Activated naive CD8-positive, alpha-beta T cell treated with anti-CD3 and anti-CD28 coated beads, Interleukin-2, amount 50 U/mL, for 24 hours (primary cell): ENCODE measurements around the gene PSMG3.
"Not testable (repeated sequence)": the region's sequence is repeated elsewhere in the genome, so short reads cannot be mapped to it uniquely, and the experiment has no call there.

Source experiments
- ATAC-seq: fragments of 150-1000 bp; cut with Tn5 transposase; one replicate; pipeline ENCODE4 v1.10.0; 2021
- DNase-seq: peaks from one replicate; pipeline ENCODE4 v3.0.0; 2021
- H3K27ac Mint-ChIP-seq: one replicate; pipeline ENCODE4 v1.8.0; 2021; ENCODE audit warnings: mild to moderate bottlenecking, mixed read lengths
- H3K27me3 Mint-ChIP-seq: one replicate; pipeline ENCODE4 v1.8.0; 2021; ENCODE audit warnings: mixed read lengths
- H3K36me3 Mint-ChIP-seq: one replicate; pipeline ENCODE4 v1.8.0; 2021; ENCODE audit warnings: low read depth, mixed read lengths
- H3K4me1 Mint-ChIP-seq: one replicate; pipeline ENCODE4 v1.8.0; 2021; ENCODE audit warnings: mixed read lengths
- H3K4me3 Mint-ChIP-seq: one replicate; pipeline ENCODE4 v1.8.0; 2021; ENCODE audit warnings: mild to moderate bottlenecking, moderate library complexity, mixed read lengths
- H3K9me3 Mint-ChIP-seq: one replicate; pipeline ENCODE4 v1.8.0; 2021; ENCODE audit warnings: mixed read lengths

The PSMG3 gene

DNA sequence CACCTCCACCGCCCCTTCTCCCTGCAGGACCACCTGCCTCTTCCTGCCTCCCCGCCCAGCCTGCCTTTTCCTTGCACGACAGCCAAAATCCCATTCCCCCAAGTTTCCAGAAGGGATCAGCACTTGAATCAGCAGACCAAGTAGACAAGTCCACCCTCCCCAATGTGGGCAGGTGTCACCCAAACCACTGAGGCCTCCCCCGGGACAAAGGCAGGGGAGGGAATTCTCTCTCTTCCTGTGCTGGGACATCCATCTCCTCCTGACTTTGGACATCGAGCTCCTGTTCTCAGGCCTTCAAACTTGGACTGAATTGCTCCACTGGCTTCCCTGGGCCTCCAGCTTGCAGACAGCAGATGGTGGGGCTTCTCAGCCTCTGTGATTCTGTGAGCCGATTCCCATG is 21.6 kb upstream of the PSMG3 start:
- H3K27me3 Mint-ChIP-seq, result peaks cover 28% of the 10 kb centered on the region
- H3K4me1 Mint-ChIP-seq, result peaks cover 24% of the 10 kb centered on the region
- DNase-seq (no peak), ATAC-seq (no peak)
- H3K4me3 Mint-ChIP-seq, result no peak overlapping the region
- no peaks in the 10 kb centered on the region for H3K9me3 Mint-ChIP-seq
- peaks cover 3% of the 10 kb centered on the region for H3K36me3 Mint-ChIP-seq
- H3K27ac Mint-ChIP-seq, result no peak overlapping the region

- H3K4me3 Mint-ChIP-seq, result no peak overlapping the region
- no peaks in the 10 kb centered on the region for H3K9me3 Mint-ChIP-seq
- no peak overlapping the region for H3K27ac Mint-ChIP-seq
- H3K4me1 Mint-ChIP-seq, result peaks cover 24% of the 10 kb centered on the region
- ATAC-seq, result no peak
- H3K36me3 Mint-ChIP-seq, result peaks cover 3% of the 10 kb centered on the region
- no peak for DNase-seq
- peaks cover 28% of the 10 kb centered on the region for H3K27me3 Mint-ChIP-seq
Measured at GRCh38 chr7:1590887-1591286, 21.1 kb upstream of the PSMG3 start.

GRCh38 chr7:1590476-1590875 is 20.6 kb upstream of the PSMG3 start:
- Mint-ChIP-seq H3K27ac (no peak overlapping the region), H3K4me3 (no peak overlapping the region), H3K36me3 (peaks cover 3% of the 10 kb centered on the region), H3K9me3 (no peaks in the 10 kb centered on the region), H3K4me1 (peaks cover 24% of the 10 kb centered on the region), H3K27me3 (peaks cover 28% of the 10 kb centered on the region)
- no peak for DNase-seq
- ATAC-seq, result no peak

- no peak for DNase-seq
- no peak for ATAC-seq
- peaks cover 3% of the 10 kb centered on the region for H3K36me3 Mint-ChIP-seq
- no peak overlapping the region for H3K27ac Mint-ChIP-seq
- H3K9me3 Mint-ChIP-seq, result no peaks in the 10 kb centered on the region
- no peak overlapping the region for H3K4me3 Mint-ChIP-seq
- H3K4me1 Mint-ChIP-seq, result peaks cover 24% of the 10 kb centered on the region
- H3K27me3 Mint-ChIP-seq, result peaks cover 21% of the 10 kb centered on the region
Measured at GRCh38 chr7:1588978-1589377, 19.1 kb upstream of the PSMG3 start.

GRCh38 chr7:1587738-1588137 is 17.9 kb upstream of the PSMG3 start:
- no peak for ATAC-seq
- H3K4me1 Mint-ChIP-seq, result peaks cover 22% of the 10 kb centered on the region

DNA sequence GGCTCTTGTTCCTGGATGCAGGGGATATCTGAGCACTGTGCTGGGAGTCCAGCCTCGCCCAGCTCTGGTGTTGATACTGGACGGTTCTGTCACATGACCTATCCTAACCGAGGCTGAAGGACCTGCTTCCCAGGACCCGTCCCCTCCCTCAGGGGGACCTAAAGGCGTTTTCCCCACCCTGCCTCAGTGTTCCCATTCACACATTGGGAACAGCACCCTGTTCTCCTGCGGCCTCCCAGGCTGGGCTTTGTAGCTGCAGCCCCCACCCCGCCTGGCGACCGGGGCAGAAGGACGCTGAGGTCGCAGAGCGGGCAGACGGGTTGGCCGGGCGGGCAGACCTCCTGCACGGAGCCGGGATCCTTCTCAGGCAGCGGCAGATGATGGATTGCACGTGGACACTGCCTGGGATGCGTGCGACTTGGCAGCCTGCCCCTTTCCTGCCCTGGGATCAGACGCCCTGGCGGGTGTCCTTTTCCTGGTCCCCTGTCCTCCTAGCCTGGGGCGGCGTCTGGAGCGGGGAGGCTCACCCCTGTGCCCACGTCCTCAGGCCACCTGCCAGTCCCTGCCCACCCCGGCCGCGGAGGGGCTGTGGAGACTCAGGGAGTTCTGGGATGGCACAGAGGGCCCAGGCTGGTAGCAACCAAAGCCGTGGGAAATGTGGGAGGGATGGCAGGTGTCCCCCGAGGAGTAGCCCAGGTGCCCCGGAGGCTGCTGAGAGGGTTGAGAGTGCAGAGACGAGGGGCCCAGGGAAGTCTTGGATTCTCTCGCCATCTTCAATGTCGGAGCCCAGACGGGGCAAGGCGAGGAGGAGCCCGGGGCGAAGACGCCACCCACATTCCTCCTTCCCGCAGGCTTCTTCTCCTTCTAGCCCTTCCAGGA is 17.2 kb upstream of the PSMG3 start:
- DNase-seq (no peak), ATAC-seq (no peak)
- Mint-ChIP-seq H3K27me3 (peaks cover 18% of the 10 kb centered on the region), H3K27ac (no peak overlapping the region), H3K36me3 (peaks cover 3% of the 10 kb centered on the region), H3K4me3 (no peak overlapping the region), H3K4me1 (peaks cover 16% of the 10 kb centered on the region), H3K9me3 (no peaks in the 10 kb centered on the region)

More at GRCh38 chr7:1587738-1588137, 17.9 kb upstream of the PSMG3 start:
- Mint-ChIP-seq H3K27ac (no peak overlapping the region), H3K4me3 (no peak overlapping the region), H3K27me3 (peaks cover 20% of the 10 kb centered on the region), H3K9me3 (no peaks in the 10 kb centered on the region), H3K36me3 (peaks cover 3% of the 10 kb centered on the region)
- no peak for DNase-seq

- Mint-ChIP-seq H3K27me3 (peaks cover 13% of the 10 kb centered on the region), H3K36me3 (peaks cover 3% of the 10 kb centered on the region), H3K4me1 (peaks cover 9% of the 10 kb centered on the region), H3K4me3 (no peak overlapping the region), H3K9me3 (no peaks in the 10 kb centered on the region), H3K27ac (no peak overlapping the region)
- DNase-seq (no peak), ATAC-seq (no peak)
Measured at GRCh38 chr7:1586126-1586826, 16.4 kb upstream of the PSMG3 start.

GRCh38 chr7:1585142-1585981 is 15.5 kb upstream of the PSMG3 start:
- Mint-ChIP-seq H3K27me3 (peaks cover 5% of the 10 kb centered on the region), H3K27ac (no peak overlapping the region), H3K9me3 (no peaks in the 10 kb centered on the region), H3K4me1 (peaks cover 1% of the 10 kb centered on the region), H3K36me3 (peaks cover 3% of the 10 kb centered on the region), H3K4me3 (no peak overlapping the region)
- ATAC-seq, result no peak
- no peak for DNase-seq

DNA sequence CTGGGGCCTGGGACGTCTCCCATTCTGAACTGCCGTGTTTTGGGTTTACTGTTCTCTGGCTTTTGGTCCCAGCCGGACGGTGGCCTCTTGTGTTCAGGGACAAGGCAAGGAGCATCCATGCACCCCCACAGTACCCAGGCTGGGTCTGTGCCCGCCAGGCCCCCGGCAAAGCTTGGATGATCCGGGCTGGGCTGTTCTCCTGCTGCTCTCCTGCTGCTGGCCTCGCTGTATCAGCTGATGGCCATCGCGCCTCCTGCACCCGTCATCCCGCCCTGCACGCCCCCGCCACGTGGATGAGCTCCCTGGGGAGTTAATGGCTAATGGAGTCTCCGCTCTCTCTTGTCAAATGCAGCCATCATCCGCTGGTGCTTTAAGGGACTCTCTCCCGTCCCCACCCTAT is 14.9 kb upstream of the PSMG3 start:
- H3K27me3 Mint-ChIP-seq, result peaks cover 3% of the 10 kb centered on the region
- DNase-seq (no peak), ATAC-seq (no peak)
- peaks cover 5% of the 10 kb centered on the region for H3K4me1 Mint-ChIP-seq
- H3K27ac Mint-ChIP-seq, result no peak overlapping the region
- H3K4me3 Mint-ChIP-seq, result no peak overlapping the region
- H3K9me3 Mint-ChIP-seq, result no peaks in the 10 kb centered on the region
- H3K36me3 Mint-ChIP-seq, result peaks cover 3% of the 10 kb centered on the region

GRCh38 chr7:1583241-1583930 is 13.6 kb upstream of the PSMG3 start:
- not testable (repeated sequence) for H3K27me3 Mint-ChIP-seq, DNase-seq, H3K4me3 Mint-ChIP-seq, H3K9me3 Mint-ChIP-seq, H3K36me3 Mint-ChIP-seq, H3K4me1 Mint-ChIP-seq, H3K27ac Mint-ChIP-seq, ATAC-seq

- no peak overlapping the region for H3K4me3 Mint-ChIP-seq
- no peaks in the 10 kb centered on the region for H3K36me3 Mint-ChIP-seq
- no peaks in the 10 kb centered on the region for H3K27me3 Mint-ChIP-seq
- peaks cover 7% of the 10 kb centered on the region for H3K4me1 Mint-ChIP-seq
- ATAC-seq, result no peak
- H3K27ac Mint-ChIP-seq, result no peak overlapping the region
- no peak for DNase-seq
- no peaks in the 10 kb centered on the region for H3K9me3 Mint-ChIP-seq
Measured at GRCh38 chr7:1580422-1581030, 10.7 kb upstream of the PSMG3 start.

DNA sequence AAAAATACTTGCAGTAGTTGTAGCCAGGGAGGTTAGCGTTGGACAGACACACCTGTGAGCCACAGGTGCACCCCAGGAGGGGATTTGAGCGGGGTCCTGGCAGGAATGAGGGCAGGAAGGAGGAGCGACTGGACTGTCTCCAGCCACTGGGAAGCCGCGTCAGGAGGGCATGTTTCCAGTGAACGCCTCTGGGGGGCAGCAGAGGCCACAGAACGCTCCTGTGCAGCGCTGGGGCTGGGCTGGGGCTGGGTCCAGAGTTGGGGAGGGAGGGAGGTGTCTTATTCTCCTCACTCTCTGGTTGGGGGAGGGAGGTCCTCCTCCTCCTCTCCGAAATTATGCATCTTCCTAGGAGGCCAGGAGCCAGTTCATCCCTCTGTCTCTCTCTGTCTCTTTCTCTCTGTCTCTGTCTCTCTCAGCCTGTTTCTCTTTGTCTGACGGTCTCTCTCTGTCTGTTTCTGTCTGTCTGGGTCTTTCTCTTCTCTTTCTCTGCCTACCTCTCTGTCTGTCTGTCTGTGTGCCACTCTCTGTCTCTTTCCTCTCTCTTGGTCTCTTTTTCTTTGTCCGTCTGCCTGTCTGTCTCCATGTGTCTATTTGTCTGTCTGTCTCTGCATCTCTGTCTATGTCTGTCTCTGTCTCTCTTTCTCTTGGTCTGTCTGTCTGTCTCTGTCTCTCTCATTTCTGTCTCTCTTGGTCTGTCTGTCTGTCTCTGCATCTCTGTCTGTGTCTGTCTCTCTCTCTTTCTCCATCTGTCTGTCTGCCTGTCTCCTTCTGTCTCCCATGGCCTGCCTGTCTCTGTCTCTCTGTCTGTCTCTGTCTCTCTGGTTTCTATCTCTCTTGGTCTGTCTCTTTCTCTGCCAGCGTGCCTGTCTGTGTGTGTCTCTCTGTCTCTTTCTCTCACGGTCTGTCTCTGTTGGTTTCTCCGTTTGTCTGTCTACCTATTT is 9.9 kb upstream of the PSMG3 start:
- Mint-ChIP-seq H3K27ac (no peak overlapping the region), H3K4me3 (no peak overlapping the region), H3K4me1 (peaks cover 7% of the 10 kb centered on the region), H3K9me3 (no peaks in the 10 kb centered on the region), H3K36me3 (no peaks in the 10 kb centered on the region), H3K27me3 (no peaks in the 10 kb centered on the region)
- ATAC-seq (peak; percentile 95), DNase-seq (peak; percentile 79)

DNA sequence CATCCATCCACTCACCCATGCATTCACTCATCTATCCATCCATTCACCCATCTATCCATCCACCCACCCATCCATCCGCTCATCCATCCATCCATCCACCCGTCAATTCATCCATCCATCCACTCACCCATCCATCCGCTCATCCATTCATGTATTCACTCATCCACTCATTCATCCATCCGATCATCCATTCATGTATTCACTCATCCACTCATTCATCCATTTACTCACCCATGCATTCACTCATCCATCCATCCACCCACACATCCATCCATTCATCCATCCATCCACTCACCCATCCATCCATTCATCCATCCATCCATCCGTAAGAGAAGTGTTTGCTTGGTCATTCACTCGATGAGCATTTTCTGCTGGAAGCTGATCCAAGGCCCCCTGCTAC is 8.7 kb upstream of the PSMG3 start:
- Mint-ChIP-seq H3K27ac (no peak overlapping the region), H3K36me3 (no peaks in the 10 kb centered on the region), H3K27me3 (no peaks in the 10 kb centered on the region), H3K4me3 (no peak overlapping the region), H3K9me3 (no peaks in the 10 kb centered on the region), H3K4me1 (peaks cover 7% of the 10 kb centered on the region)
- ATAC-seq (no peak), DNase-seq (no peak)
